Stimulated activated CD4-positive, alpha-beta T cell treated with anti-CD3 and anti-CD28 coated beads, Interleukin-15, amount 100 ng/mL, for 24 hours (primary cell): ENCODE results near the gene PELI3.
A peak's percentile ranks its signal among the peaks of the same experiment; 100 is the strongest.

Experiments used
- DNase-seq: peaks from one replicate; pipeline ENCODE4 v3.0.0-alpha.2; 2020

PELI3 gene

GRCh38 chr11:66509131-66509561 lies 42.4 kb downstream of the PELI3 start:
- peak; percentile 7 for DNase-seq

DNA sequence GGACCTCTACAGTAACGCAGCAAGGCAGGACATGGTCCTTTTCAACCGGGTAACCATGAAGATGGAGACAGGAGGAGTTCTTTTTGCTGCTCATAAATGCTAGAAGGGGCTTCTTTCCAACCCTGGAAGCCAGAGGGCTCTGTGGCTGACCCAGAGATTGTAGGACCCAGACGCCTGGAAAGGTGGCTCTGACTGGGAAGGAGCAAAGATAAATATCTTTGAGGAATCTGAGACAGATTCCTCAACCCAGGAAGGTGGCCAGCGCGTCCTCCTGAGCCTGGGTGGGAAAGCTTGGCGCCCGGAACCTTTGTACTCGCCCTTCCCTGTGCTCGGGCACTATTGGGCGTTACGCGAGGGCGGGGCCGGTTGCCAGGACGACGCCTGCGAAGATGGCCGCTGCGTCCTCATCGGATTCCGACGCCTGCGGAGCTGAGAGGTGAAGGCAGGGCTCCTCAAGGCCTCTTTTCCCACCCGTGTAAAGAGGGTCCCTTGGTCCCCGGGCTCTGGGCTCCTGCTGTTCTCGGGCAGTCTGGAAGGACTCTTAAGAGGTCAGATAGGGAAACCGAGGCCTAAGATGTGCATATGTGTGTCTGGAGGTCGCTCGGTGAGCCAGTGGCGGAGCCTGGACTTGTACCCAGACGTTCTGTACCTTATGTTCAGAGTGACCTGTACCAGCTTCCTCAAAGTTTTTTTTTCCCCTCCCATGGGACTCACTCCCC lies 43.7 kb downstream of the PELI3 start, which contains the start of gene BBS1:
TSS of gene BBS1 (plus strand) at position 365 of the 719 bp plus-strand sequence. CDS start at position 390, 25 bp downstream.
- DNase-seq = peak; percentile 90

- DNase-seq = no peak
These were observed 44.3 kb downstream of the PELI3 start for GRCh38 chr11:66510990-66511339.

DNA sequence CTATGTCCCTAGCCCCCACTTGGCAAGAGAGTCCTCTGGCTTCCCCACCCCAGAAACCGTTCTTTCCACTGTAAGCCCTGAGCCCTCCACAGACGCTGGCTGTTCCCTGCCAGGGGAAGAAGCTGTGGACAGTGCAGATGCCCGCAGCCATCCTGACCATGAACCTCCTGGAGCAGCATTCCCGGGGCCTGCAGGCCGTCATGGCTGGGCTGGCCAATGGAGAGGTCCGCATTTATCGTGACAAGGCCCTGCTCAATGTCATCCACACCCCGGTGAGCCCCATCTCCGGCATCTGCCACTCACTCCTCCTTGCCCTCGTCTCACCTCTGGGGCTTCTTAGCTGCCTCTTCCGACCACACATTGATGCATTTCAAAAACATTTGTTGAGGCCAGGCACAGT lies 56.9 kb downstream of the PELI3 start:
- DNase-seq = no peak

- no peak for DNase-seq
These were observed 57.8 kb downstream of the PELI3 start for GRCh38 chr11:66524304-66525040.
